MM.1S (cell line): ENCODE results near the gene TMEM95.

ENCODE experiments used
- DNase-seq: peaks from one replicate; pipeline ENCODE4 v3.0.0-alpha.2; 2015
- H2AFZ ChIP-seq: fragments of 300-600 bp; sonication (generic); 2 replicates; pipeline ENCODE4 v1.6.0; 2016; ENCODE audit warnings: antibody characterized with exemption, low read length
- H3F3A ChIP-seq: fragments of 300-600 bp; sonication (generic); 2 replicates; pipeline ENCODE4 v1.6.1; 2016; ENCODE audit warnings: mild to moderate bottlenecking, antibody characterized with exemption, low read length, moderate library complexity, mixed read lengths; ENCODE audit not compliant: insufficient read depth
- H3K27ac ChIP-seq: fragments of 300-600 bp; sonication (generic); 2 replicates; pipeline ENCODE4 v1.5.1; 2016; ENCODE audit warnings: mild to moderate bottlenecking, low read length
- H3K27me3 ChIP-seq: fragments of 300-600 bp; sonication (generic); replicated peaks from 2 replicates; pipeline ENCODE4 v1.6.0; 2016; ENCODE audit warnings: low read length; ENCODE audit not compliant: insufficient read depth
- H3K36me3 ChIP-seq: fragments of 300-600 bp; sonication (generic); replicated peaks from 2 replicates; pipeline ENCODE4 v1.6.1; 2016; ENCODE audit warnings: mild to moderate bottlenecking, low read length, mixed read lengths; ENCODE audit not compliant: insufficient read depth
- H3K4me1 ChIP-seq: fragments of 300-600 bp; sonication (generic); 2 replicates; pipeline ENCODE4 v1.6.1; 2016; ENCODE audit warnings: low read length, mixed read lengths
- H3K4me2 ChIP-seq: fragments of 300-600 bp; sonication (generic); 2 replicates; pipeline ENCODE4 v1.6.0; 2016; ENCODE audit warnings: low read depth, low read length
- H3K4me3 ChIP-seq: fragments of 300-600 bp; sonication (generic); 2 replicates; pipeline ENCODE4 v1.5.1; 2016; ENCODE audit warnings: low read length, mixed read lengths
- H3K79me2 ChIP-seq: fragments of 300-600 bp; sonication (generic); 2 replicates; pipeline ENCODE4 v1.6.1; 2016; ENCODE audit warnings: mixed run types, low read length, mixed read lengths
- H3K9ac ChIP-seq: fragments of 300-600 bp; sonication (generic); 2 replicates; pipeline ENCODE4 v1.6.1; 2016; ENCODE audit warnings: low read length, mixed read lengths
- H3K9me2 ChIP-seq: fragments of 300-600 bp; sonication (generic); replicated peaks from 2 replicates; pipeline ENCODE4 v1.6.1; 2016; ENCODE audit warnings: mild to moderate bottlenecking, low read length, mixed read lengths; ENCODE audit not compliant: insufficient read depth
- H3K9me3 ChIP-seq: fragments of 300-600 bp; sonication (generic); replicated peaks from 2 replicates; pipeline ENCODE4 v1.6.1; 2016; ENCODE audit warnings: mild to moderate bottlenecking, low read length, mixed read lengths; ENCODE audit not compliant: insufficient read depth
- H4K20me1 ChIP-seq: fragments of 300-600 bp; sonication (generic); 2 replicates; pipeline ENCODE4 v1.6.1; 2016; ENCODE audit warnings: mild to moderate bottlenecking, low read length, moderate library complexity, mixed read lengths; ENCODE audit not compliant: insufficient read depth
- EZH2 ChIP-seq: fragments of 300-600 bp; sonication (generic); optimal IDR thresholded peaks from 2 replicates; pipeline ENCODE3; 2017; ENCODE audit warnings: low read depth, mild to moderate bottlenecking, antibody characterized with exemption, low read length, mixed read lengths
- EZH2phosphoT487 ChIP-seq: fragments of 300-600 bp; sonication (generic); IDR thresholded peaks from 2 replicates; pipeline ENCODE4 v1.6.1; 2018; ENCODE audit warnings: antibody characterized with exemption, low read length
- TF ChIP-seq, protein P1 (sequence below): fragments of 300-600 bp; sonication (generic); IDR thresholded peaks from 2 replicates; pipeline ENCODE4 v1.5.1; 2016; ENCODE audit warnings: antibody characterized with exemption, low read length, mixed read lengths

The TMEM95 gene

DNA sequence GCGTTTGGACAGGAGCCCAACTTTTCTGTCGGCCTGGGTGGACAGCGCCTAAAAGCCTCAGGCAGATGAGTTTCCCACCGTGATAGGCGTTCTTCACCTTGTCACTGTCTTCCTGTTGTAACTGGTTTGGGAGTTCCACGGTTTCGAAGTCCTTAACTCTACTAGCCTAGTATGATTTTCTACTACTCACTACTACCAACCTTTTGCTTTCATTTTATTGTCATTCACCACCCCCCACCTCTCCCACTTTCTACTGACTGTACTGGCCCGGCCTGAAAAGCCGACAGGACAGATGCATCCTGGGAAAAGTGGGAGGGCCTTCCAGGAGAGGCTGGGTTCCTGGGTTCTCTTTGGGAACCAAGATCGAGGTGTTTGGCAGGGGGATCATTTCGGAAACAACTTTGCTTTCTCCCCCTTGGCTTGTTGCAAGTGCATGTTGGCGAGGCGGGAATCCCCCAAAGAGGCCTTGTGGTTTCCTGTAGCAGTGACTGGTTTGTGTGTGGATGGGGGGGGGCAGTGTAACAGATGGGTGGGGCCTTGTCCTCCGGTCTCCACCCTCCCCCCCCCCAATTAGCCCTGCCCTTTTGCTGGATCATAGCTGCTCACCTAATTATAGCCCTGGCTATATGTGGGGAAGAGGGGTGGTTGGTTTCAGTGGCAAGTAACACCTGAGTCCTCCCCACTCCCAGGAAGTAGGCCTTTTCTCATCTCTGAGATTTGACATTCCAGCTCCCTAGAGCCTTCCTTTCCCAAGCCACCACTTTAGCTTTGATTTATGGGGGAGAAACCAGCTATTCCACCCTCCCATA, 46.1 kb upstream of the TMEM95 start:
- Histone ChIP-seq H3K27me3 (0 out of 2 replicates have a peak, but pooled peaks cover 3% of the 10 kb centered on the region), H3K9ac (peak overlapping the region; percentile 100), H3F3A (peaks cover 66% of the 10 kb centered on the region), H3K9me3 (no peaks in the 10 kb centered on the region), H3K79me2 (peaks cover 60% of the 10 kb centered on the region), H4K20me1 (peaks cover 33% of the 10 kb centered on the region), H3K9me2 (no peaks in the 10 kb centered on the region), H2AFZ (no peak overlapping the region), H3K36me3 (peaks cover 15% of the 10 kb centered on the region), H3K4me1 (peaks cover 19% of the 10 kb centered on the region), H3K4me2 (peak overlapping the region; percentile 68), H3K27ac (peak overlapping the region; percentile 100), H3K4me3 (peak overlapping the region; percentile 97)
- TF ChIP-seq, protein P1, sequence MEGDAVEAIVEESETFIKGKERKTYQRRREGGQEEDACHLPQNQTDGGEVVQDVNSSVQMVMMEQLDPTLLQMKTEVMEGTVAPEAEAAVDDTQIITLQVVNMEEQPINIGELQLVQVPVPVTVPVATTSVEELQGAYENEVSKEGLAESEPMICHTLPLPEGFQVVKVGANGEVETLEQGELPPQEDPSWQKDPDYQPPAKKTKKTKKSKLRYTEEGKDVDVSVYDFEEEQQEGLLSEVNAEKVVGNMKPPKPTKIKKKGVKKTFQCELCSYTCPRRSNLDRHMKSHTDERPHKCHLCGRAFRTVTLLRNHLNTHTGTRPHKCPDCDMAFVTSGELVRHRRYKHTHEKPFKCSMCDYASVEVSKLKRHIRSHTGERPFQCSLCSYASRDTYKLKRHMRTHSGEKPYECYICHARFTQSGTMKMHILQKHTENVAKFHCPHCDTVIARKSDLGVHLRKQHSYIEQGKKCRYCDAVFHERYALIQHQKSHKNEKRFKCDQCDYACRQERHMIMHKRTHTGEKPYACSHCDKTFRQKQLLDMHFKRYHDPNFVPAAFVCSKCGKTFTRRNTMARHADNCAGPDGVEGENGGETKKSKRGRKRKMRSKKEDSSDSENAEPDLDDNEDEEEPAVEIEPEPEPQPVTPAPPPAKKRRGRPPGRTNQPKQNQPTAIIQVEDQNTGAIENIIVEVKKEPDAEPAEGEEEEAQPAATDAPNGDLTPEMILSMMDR, result no peak
- TF ChIP-seq EZH2phosphoT487 (no peak), EZH2 (no peak)
- DNase-seq, result peak; percentile 86

DNA sequence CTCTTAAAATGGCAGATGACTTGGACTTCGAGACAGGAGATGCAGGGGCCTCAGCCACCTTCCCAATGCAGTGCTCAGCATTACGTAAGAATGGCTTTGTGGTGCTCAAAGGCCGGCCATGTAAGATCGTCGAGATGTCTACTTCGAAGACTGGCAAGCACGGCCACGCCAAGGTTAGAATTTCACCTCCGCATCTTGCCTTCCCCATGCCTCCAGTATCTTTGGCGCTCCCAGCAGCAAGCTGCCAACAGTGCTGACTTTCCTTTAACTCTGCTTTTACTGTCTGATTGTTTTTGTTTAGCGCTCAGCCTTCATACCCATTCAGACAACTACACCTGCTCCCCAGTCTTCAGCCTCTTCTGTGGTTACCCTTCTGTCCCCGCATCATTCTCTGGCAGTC, 45.3 kb upstream of the TMEM95 start:
- peaks cover 15% of the 10 kb centered on the region for H3K36me3 ChIP-seq
- H3F3A ChIP-seq, result peaks cover 74% of the 10 kb centered on the region
- no peaks in the 10 kb centered on the region for H3K27me3 ChIP-seq
- H3K4me2 ChIP-seq, result peak overlapping the region; percentile 68
- no peak for DNase-seq
- peaks cover 68% of the 10 kb centered on the region for H3K79me2 ChIP-seq
- no peaks in the 10 kb centered on the region for H3K9me3 ChIP-seq
- H2AFZ ChIP-seq, result no peak overlapping the region
- peaks cover 33% of the 10 kb centered on the region for H4K20me1 ChIP-seq
- H3K9ac ChIP-seq, result peak overlapping the region; percentile 100; the same call in 1 of the 2 replicates
- peak overlapping the region; percentile 97 for H3K4me3 ChIP-seq
- TF ChIP-seq, protein P1, result no peak
- H3K27ac ChIP-seq, result peak overlapping the region; percentile 100; the same call in 1 of the 2 replicates
- H3K9me2 ChIP-seq, result no peaks in the 10 kb centered on the region
- peaks cover 19% of the 10 kb centered on the region for H3K4me1 ChIP-seq

DNA sequence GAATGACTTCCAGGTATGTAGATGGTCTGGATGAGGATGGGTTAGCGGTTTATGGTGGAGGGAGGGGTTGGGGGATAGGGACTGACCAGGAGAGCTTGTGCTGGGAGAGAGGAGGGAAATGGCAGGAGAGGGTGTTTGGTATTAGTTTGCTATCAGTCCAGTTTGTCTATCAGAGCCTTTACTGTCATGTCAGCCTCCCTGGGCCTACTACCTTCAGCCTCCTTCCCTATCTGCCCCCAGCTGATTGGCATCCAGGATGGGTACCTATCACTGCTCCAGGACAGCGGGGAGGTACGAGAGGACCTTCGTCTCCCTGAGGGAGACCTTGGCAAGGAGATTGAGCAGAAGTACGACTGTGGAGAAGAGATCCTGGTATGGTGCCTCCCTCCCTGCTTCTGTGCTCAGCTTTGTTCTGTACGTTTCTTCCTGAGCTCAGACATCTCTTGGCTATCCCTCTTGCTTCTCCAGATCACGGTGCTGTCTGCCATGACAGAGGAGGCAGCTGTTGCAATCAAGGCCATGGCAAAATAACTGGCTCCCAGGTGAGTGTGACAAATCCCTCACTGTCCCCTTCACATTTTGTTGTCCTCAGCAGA, 43.7 kb upstream of the TMEM95 start:
- Histone ChIP-seq H3K9me3 (no peaks in the 10 kb centered on the region), H3K27ac (no peak overlapping the region), H3K4me3 (no peak overlapping the region), H4K20me1 (peaks cover 33% of the 10 kb centered on the region), H3K27me3 (no peaks in the 10 kb centered on the region), H3K4me2 (peak overlapping the region; percentile 68; the same call in 1 of the 2 replicates), H3K9ac (no peak overlapping the region), H3F3A (peaks cover 77% of the 10 kb centered on the region), H3K36me3 (peaks cover 15% of the 10 kb centered on the region), H2AFZ (no peak overlapping the region), H3K79me2 (peaks cover 75% of the 10 kb centered on the region), H3K4me1 (peaks cover 24% of the 10 kb centered on the region), H3K9me2 (no peaks in the 10 kb centered on the region)
- TF ChIP-seq, protein P1, result no peak
- no peak for TF ChIP-seq EZH2
- TF ChIP-seq EZH2phosphoT487, result no peak
- no peak for DNase-seq
